GM13976 (cell line): ENCODE data around the gene TP53TG5.

Experiments used
- DNase-seq: peaks from one replicate; pipeline ENCODE4 v3.0.0; 2012; ENCODE audit warnings: low spot score
- in situ Hi-C: fragments of 300-500 bp; cut with MboI; formaldehyde crosslinking; loops from one replicate; pipeline ENCODE4 v1.12.0; 2022; ENCODE audit warnings: low sequenced_read_pairs, mixed read lengths, inconsistent platforms; ENCODE audit not compliant: unreplicated experiment
- TF ChIP-seq, protein P1 (sequence below): IDR thresholded peaks from 2 replicates; pipeline ENCODE4 v1.5.1; 2012; ENCODE audit warnings: borderline replicate concordance, mild to moderate bottlenecking; ENCODE audit not compliant: insufficient read depth; ENCODE audit errors: extremely low read depth, missing control alignments, control extremely low read depth

TP53TG5 gene

DNA sequence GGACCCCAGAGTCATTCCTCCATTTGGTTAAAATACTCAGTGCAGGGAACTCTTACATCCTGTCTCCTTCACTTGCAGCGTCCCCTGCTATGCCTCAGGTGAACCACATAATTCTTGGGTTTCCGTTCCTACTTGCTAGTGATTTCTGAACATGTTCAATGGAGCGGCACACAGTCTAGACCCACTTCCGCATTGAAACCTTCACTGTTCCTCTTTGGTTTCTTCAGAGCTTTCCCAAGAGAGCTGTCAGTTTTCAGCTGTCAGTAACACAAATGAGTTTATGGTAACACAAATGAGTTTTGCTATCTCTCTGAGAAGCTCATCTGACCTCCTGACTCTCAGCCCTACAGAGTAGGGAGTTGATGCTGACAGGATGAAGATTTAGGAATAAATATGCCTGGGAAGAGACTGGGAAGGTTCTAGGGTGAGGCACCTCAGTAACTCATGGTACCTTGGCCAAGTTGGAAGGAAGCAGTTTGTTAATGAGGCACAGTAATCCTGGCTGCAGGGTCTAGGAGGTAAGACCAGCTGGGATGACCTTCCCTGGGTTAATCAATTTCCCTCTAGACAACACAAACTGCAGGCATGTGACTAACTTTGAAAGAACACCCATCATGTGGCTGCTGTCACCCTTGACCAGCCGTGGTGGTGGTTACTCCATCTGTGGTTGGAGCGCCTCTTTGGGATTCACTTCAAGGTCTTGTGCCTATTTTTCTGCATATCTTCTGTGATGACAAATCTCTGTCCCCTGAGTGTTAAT lies 9.7 kb downstream of the TP53TG5 start:
- in situ Hi-C loops, result loop anchor here (25.0 kb wide), 1 partner anchor 394 kb away; no protein-coding TSS in a partner anchor
- DNase-seq, result peak; percentile 86
- TF ChIP-seq, protein P1, sequence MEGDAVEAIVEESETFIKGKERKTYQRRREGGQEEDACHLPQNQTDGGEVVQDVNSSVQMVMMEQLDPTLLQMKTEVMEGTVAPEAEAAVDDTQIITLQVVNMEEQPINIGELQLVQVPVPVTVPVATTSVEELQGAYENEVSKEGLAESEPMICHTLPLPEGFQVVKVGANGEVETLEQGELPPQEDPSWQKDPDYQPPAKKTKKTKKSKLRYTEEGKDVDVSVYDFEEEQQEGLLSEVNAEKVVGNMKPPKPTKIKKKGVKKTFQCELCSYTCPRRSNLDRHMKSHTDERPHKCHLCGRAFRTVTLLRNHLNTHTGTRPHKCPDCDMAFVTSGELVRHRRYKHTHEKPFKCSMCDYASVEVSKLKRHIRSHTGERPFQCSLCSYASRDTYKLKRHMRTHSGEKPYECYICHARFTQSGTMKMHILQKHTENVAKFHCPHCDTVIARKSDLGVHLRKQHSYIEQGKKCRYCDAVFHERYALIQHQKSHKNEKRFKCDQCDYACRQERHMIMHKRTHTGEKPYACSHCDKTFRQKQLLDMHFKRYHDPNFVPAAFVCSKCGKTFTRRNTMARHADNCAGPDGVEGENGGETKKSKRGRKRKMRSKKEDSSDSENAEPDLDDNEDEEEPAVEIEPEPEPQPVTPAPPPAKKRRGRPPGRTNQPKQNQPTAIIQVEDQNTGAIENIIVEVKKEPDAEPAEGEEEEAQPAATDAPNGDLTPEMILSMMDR, result no peak

DNA sequence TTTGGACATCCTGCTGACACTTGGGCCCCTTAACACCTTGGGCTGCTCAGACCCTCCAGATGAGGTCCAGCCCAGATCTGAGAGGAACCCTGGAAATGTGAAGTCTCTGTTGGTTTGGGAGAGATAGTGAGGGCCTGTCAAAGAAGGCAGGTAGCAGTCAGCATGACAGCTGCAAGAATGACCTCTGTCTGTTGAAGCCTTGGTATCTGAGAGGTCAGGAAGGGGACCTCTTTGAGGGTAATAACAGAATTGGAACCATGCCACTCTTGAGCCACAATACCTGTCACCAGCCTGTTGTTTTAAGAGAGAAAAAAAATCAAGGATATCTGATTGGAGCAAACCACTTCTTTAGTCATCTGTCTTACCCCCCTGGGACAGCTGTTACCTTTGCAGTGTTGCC lies 11.0 kb downstream of the TP53TG5 start:
- in situ Hi-C loops, result loop anchor here (25.0 kb wide), 1 partner anchor 395 kb away; no protein-coding TSS in a partner anchor
- DNase-seq, result no peak
- TF ChIP-seq, protein P1, result no peak

DNA sequence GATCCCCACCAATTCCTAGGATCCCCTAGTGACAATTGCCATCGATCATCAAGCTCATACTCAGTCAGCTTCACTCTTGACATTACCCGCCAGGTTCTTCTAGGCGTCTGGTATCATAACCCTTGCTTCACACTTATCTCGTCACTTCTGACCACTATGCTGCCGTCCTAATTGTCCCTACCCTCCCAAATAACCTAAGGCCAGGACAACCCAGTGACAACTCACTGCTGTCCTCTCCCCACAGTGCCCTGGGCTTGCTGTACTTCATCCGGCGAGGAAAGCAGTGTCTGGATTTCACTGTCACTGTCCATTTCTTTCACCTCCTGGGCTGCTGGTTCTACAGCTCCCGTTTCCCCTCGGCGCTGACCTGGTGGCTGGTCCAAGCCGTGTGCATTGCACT lies 11.5 kb downstream of the TP53TG5 start:
- DNase-seq, result no peak
- TF ChIP-seq, protein P1, result no peak
- in situ Hi-C loops, result loop anchor here (25.0 kb wide), 1 partner anchor 396 kb away; no protein-coding TSS in a partner anchor

DNA sequence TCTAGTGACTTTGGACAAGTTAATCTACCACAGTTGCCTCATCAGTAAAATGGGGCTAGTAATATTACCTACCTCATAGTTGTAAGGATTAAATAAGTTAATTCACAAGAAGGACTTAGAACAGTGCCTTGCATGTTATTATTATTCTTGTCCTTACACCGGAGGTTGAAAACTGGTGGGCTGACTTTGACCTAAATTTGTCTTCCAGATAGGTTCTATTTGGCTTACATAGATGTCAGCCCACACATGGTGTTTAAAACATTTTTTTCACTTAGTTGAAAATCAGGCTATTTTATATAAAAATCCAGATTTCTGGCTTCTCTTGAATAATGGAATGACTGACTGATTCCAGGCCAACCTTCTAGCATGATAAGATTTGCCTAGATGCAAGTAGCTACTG lies 11.9 kb downstream of the TP53TG5 start:
- in situ Hi-C loops, result loop anchor here (25.0 kb wide), 1 partner anchor 396 kb away; no protein-coding TSS in a partner anchor
- no peak for DNase-seq
- TF ChIP-seq, protein P1, result no peak

DNA sequence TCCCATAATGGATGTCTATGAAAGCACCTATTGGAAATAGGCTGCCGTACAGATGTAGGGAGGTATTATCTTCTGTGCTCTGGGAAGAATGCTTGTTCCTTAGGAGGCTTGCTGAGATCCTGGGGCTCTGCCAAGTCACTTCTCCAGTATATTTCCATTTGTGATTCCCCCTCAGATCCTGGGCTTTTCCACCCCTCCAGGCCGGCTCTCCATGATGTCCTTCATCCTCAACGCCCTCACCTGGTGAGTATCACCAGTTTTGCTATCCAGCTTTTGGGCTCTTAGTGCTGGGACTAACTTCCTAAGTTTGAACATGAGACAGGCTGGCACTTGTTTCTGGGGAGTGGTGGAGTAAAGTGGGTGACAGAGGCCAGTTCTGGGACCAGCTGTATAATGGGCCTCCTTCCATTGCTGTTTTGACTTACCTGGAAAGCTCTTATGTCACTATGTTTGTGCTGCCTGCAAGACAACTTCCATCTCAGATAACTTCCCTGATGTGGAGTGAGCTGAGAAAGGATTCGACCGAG lies 12.6 kb downstream of the TP53TG5 start:
- no peak for DNase-seq
- in situ Hi-C loops, result loop anchor here (25.0 kb wide), 1 partner anchor 397 kb away; no protein-coding TSS in a partner anchor
- TF ChIP-seq, protein P1, result no peak

DNA sequence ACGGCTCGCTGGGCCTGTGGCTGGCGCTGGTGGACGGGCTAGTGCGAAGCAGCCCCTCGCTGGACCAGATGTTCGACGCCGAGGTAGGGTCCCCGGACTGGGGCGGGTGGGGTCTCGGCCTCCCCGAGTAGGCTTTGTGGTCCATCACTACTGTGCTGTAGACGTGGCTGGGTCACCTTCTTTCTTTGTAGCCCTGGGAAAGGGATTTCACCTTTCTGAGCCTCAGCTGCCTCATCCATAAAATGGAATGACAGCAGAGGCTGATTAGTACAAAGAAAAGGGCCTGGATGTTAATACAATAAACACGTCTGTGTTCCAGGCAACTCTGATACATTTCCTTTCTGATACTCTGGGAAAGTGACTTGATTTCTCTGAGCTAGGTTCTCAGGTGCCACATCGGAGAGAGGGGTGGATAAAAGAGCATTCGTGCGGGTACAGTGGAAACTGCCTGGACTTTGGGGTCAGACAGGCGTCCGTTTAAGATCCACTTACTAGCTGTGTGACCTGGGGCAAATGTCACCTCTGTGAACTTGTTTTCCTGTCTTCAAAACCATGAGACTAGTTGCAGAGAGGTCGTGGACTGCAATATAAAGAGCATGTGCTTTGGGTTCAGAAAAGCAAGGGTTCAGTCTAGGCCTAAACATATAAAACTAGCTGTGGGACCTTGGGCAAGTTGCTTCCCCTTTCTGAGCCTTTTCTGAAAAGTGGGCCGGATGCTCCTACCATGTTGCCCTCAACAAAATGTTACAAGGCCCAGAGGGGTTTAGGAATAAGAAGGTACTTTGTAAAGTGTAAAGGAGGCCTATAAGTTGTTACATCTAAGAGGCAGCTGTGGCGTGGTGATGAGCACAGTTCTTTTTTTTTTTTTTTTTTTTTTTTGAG lies 14.3 kb downstream of the TP53TG5 start:
- TF ChIP-seq, protein P1, result no peak
- in situ Hi-C loops, result loop anchor here (25.0 kb wide), 1 partner anchor 398 kb away; no protein-coding TSS in a partner anchor
- DNase-seq, result no peak
